K562 (cell line): Measurements from ENCODE around the gene CFAP69.

Experiments used
- NFIX ChIP-seq: fragments of 250-450 bp; sonication (Bioruptor Pico); IDR thresholded peaks from 2 replicates; pipeline ENCODE4 v1.4.0; 2020; ENCODE audit warnings: low read depth, mild to moderate bottlenecking, moderate library complexity
- POLR2A ChIP-seq: fragments of 450-650 bp; conservative IDR thresholded peaks from 2 replicates; pipeline ENCODE4 v1.6.1; 2016
- SMAD1 ChIP-seq: fragments of 150-350 bp; IDR thresholded peaks from 2 replicates; pipeline ENCODE4 v1.6.1; 2014; ENCODE audit warnings: low read length, low read depth; ENCODE audit not compliant: partially characterized antibody
- TOE1 ChIP-seq, 2 experiments: fragments of 450-650 bp in 1 of 2; sonication (generic) in 1 of 2; formaldehyde crosslinking in 1 of 2; IDR thresholded peaks; 2 replicates each; pipeline versions ENCODE4 v1.7.1 to v1.8.0; 2016 to 2022; ENCODE audit warnings: borderline replicate concordance in 2 of 2, mild to moderate bottlenecking in 2 of 2, antibody characterized with exemption in 1 of 2, inconsistent platforms in 1 of 2, low read depth in 1 of 2, missing genetic modification reagents in 1 of 2, moderate library complexity in 1 of 2
- ZNF431 ChIP-seq: sonication (generic); formaldehyde crosslinking; IDR thresholded peaks from 2 replicates; pipeline ENCODE4 v1.8.0; 2022; ENCODE audit warnings: mild to moderate bottlenecking, missing genetic modification reagents

DNA sequence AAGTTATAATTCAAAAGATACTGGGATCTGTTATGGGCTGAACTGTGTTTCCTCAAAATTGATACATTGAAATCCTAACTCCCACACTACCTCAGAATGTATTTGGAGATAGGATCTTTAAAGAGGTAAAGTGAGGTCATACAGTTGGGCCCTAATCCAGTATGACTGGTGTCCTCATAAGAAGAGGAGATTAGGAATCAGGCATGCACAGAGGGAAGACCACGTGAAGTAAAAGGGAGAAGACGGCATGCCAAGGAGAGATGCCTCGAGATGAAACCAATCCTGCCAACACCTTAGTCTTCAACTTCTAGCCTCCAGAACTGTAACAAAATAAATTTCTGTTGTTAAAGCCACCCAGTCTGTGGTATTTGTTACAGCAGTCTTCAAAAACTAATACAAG lies 5.9 kb upstream of the CFAP69 start:
- TF ChIP-seq NFIX (no peak), TOE1 (IDR thresholded peaks at IDR 0.05; ENCODE audit: borderline replicate concordance) (no peak), TOE1 (CRISPR knock-in tag; IDR thresholded peaks at IDR 0.05; ENCODE audit: borderline replicate concordance, low read depth) (no peak), ZNF431 (CRISPR knock-in tag) (no peak), SMAD1 (no peak), POLR2A (no peak)
